GM18508 (cell line): ENCODE measurements around the gene SLC10A7.
"Not testable (repeated sequence)": the region's sequence is repeated elsewhere in the genome, so short reads cannot be mapped to it uniquely, and the experiment has no call there.

Experiments used
- ATAC-seq: cut with Tn5 transposase; IDR thresholded peaks from one replicate; pipeline ENCODE4 v1.9.1; 2021; ENCODE audit warnings: moderate number of reproducible peaks; ENCODE audit not compliant: insufficient read depth, unreplicated experiment

The SLC10A7 gene

GRCh38 chr4:146371812-146372211, 149.9 kb downstream of the SLC10A7 start:
- ATAC-seq, result no peak

- no peak for ATAC-seq
These were observed 150.9 kb downstream of the SLC10A7 start for GRCh38 chr4:146370841-146371240.

GRCh38 chr4:146369446-146369845, 152.3 kb downstream of the SLC10A7 start:
- no peak for ATAC-seq

- ATAC-seq, result no peak
These were observed 153.5 kb downstream of the SLC10A7 start for GRCh38 chr4:146368209-146368608.

GRCh38 chr4:146367347-146367746, 154.4 kb downstream of the SLC10A7 start:
- ATAC-seq, result no peak

- ATAC-seq, result no peak
These were observed 162.0 kb downstream of the SLC10A7 start for GRCh38 chr4:146359771-146360170.

- not testable (repeated sequence) for ATAC-seq
These were observed 171.6 kb downstream of the SLC10A7 start for GRCh38 chr4:146350114-146350513.

- no peak for ATAC-seq
These were observed 172.4 kb downstream of the SLC10A7 start for GRCh38 chr4:146349306-146349705.

- ATAC-seq, result no peak
These were observed 173.9 kb downstream of the SLC10A7 start for GRCh38 chr4:146347822-146348221.

GRCh38 chr4:146346276-146346675, 175.5 kb downstream of the SLC10A7 start:
- ATAC-seq, result no peak

- no peak for ATAC-seq
These were observed 178.0 kb downstream of the SLC10A7 start for GRCh38 chr4:146343776-146344175.

GRCh38 chr4:146343199-146343598, 178.5 kb downstream of the SLC10A7 start:
- ATAC-seq, result peak; percentile 86

GRCh38 chr4:146342600-146343192, 179.0 kb downstream of the SLC10A7 start:
- peak; percentile 4 for ATAC-seq

- ATAC-seq, result no peak
These were observed 180.9 kb downstream of the SLC10A7 start for GRCh38 chr4:146340798-146341197.

GRCh38 chr4:146338512-146338911, 183.2 kb downstream of the SLC10A7 start:
- no peak for ATAC-seq

- no peak for ATAC-seq
These were observed 185.3 kb downstream of the SLC10A7 start for GRCh38 chr4:146336410-146336807.

GRCh38 chr4:146335763-146336409, 185.9 kb downstream of the SLC10A7 start:
- no peak for ATAC-seq

- no peak for ATAC-seq
These were observed 186.8 kb downstream of the SLC10A7 start for GRCh38 chr4:146334862-146335449.

- no peak for ATAC-seq
These were observed 187.9 kb downstream of the SLC10A7 start for GRCh38 chr4:146333895-146334262.

- peak; percentile 90 for ATAC-seq
These were observed 188.4 kb downstream of the SLC10A7 start for GRCh38 chr4:146333187-146333894.

- no peak for ATAC-seq
These were observed 191.3 kb downstream of the SLC10A7 start for GRCh38 chr4:146330392-146330791.
